Loucy (cell line): ENCODE measurements around the gene DBNDD1.
"Not testable (repeated sequence)": the region's sequence is repeated elsewhere in the genome, so short reads cannot be mapped to it uniquely, and the experiment has no call there.

Experiments
- H2AFZ ChIP-seq: fragments of 200-600 bp; sonication (generic); 2 replicates; pipeline ENCODE4 v1.6.0; 2016; ENCODE audit warnings: antibody characterized with exemption, mild to moderate bottlenecking, low read length, moderate library complexity
- H3F3A ChIP-seq: fragments of 200-600 bp; 2 replicates; pipeline ENCODE4 v1.6.0; 2016; ENCODE audit warnings: antibody characterized with exemption, low read depth, mild to moderate bottlenecking
- H3K27me3 ChIP-seq: fragments of 200-600 bp; sonication (generic); 2 replicates; pipeline ENCODE4 v1.6.1; 2014; ENCODE audit warnings: low read length, mild to moderate bottlenecking; ENCODE audit not compliant: insufficient read depth, poor library complexity, severe bottlenecking
- H3K36me3 ChIP-seq: fragments of 200-600 bp; sonication (generic); 2 replicates; pipeline ENCODE4 v1.6.1; 2016; ENCODE audit warnings: low read length; ENCODE audit not compliant: insufficient read depth
- H3K4me1 ChIP-seq: fragments of 200-600 bp; sonication (generic); 2 replicates; pipeline ENCODE4 v1.5.1; 2014; ENCODE audit warnings: low read length, mild to moderate bottlenecking; ENCODE audit not compliant: insufficient read depth, poor library complexity, severe bottlenecking
- H3K4me2 ChIP-seq: fragments of 200-600 bp; sonication (generic); 2 replicates; pipeline ENCODE4 v1.6.0; 2014; ENCODE audit warnings: antibody characterized with exemption, low read length, low read depth, mild to moderate bottlenecking; ENCODE audit not compliant: poor library complexity, severe bottlenecking
- H3K4me3 ChIP-seq: fragments of 200-600 bp; sonication (generic); 2 replicates; pipeline ENCODE4 v1.5.1; 2014; ENCODE audit warnings: low read length, mild to moderate bottlenecking, mixed read lengths; ENCODE audit not compliant: poor library complexity, severe bottlenecking
- H3K79me2 ChIP-seq: fragments of 200-600 bp; sonication (generic); 2 replicates; pipeline ENCODE4 v1.6.1; 2014; ENCODE audit warnings: low read length; ENCODE audit not compliant: insufficient read depth
- H3K9ac ChIP-seq: fragments of 200-600 bp; sonication (generic); 2 replicates; pipeline ENCODE4 v1.6.0; 2014; ENCODE audit warnings: mild to moderate bottlenecking, low read depth, low read length, moderate library complexity; ENCODE audit not compliant: poor library complexity, severe bottlenecking
- H3K9me2 ChIP-seq: fragments of 200-600 bp; sonication (generic); replicated peaks from 2 replicates; pipeline ENCODE4 v1.6.1; 2016; ENCODE audit warnings: low read depth, low read length, mixed read lengths
- H3K9me3 ChIP-seq: fragments of 200-600 bp; sonication (generic); 2 replicates; pipeline ENCODE4 v1.6.1; 2014; ENCODE audit warnings: mild to moderate bottlenecking, antibody characterized with exemption, low read length, low read depth; ENCODE audit not compliant: insufficient read depth
- H4K20me1 ChIP-seq: fragments of 200-600 bp; sonication (generic); 2 replicates; pipeline ENCODE4 v1.6.0; 2014; ENCODE audit warnings: antibody characterized with exemption, low read length, mild to moderate bottlenecking; ENCODE audit not compliant: insufficient read depth, poor library complexity, severe bottlenecking
- EZH2phosphoT487 ChIP-seq: fragments of 200-600 bp; IDR thresholded peaks from 2 replicates; pipeline ENCODE4 v1.6.1; 2018; ENCODE audit warnings: antibody characterized with exemption, mild to moderate bottlenecking, moderate library complexity, borderline replicate concordance
- TF ChIP-seq, protein P1 (sequence below): fragments of 200-600 bp; sonication (generic); conservative IDR thresholded peaks from 2 replicates; pipeline ENCODE4 v1.5.1; 2014; ENCODE audit warnings: mild to moderate bottlenecking, antibody characterized with exemption, low read length

The DBNDD1 gene, protein sequence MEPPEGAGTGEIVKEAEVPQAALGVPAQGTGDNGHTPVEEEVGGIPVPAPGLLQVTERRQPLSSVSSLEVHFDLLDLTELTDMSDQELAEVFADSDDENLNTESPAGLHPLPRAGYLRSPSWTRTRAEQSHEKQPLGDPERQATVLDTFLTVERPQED

DNA sequence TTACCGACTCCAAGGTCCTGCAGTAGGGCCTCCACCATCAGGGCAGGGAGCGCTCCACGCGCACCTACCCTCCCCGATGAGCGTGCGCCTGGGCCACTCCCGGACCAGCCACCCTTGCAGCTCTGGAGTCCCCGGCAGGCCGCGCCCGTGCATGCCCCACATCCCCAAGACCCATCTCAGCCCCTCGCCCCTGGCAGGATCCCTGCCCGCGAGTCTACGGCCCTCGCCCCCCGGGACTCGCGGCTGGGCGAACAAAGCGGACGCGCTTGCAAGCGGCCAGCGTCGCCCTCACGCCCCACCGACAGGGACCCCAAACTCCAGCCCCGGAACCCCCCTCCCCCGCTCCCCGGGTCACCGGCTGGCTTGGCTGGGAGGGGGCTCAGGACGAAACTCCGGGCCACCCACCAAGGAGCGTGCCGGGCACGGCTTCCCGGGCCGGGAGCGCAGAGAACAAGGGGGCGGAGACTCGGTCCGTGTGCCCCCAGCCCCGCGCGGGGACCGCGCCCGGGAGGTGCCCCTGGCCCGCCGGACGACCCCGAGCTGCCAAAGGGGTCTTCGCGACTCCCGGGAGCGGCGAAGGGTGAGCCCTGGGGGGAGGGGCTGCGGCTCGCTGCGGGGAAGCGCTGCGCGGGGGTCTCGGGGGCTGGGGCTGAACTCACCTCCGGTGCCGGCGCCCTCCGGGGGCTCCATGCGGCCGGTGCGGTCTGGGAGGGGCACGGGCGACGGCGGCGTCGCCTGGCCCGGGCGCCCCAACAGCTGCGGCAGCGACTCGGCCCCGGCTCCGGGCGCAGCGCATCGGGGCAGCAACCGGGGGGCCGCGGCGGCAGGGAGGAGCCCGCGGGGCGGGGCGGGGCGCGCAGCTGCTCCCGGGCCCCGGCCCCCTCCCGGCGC lies at the start of gene DBNDD1:
Gene DBNDD1, minus strand, starts transcription at position 805 of the 891 bp plus-strand sequence. Its CDS starts 115 bp downstream, at position 690.
- H4K20me1 ChIP-seq: no peaks in the 10 kb centered on the region
- no peaks in the 10 kb centered on the region for H3K36me3 ChIP-seq
- no peak within 1 kb of the TSS for H3K9ac ChIP-seq
- no peaks in the 10 kb centered on the region for H3F3A ChIP-seq
- H2AFZ ChIP-seq: no peak within 1 kb of the TSS
- peak within 1 kb of the TSS; percentile 59 for H3K4me3 ChIP-seq
- peak within 1 kb of the TSS; percentile 53 for H3K4me2 ChIP-seq
- no peak for TF ChIP-seq EZH2phosphoT487
- TF ChIP-seq, protein P1, sequence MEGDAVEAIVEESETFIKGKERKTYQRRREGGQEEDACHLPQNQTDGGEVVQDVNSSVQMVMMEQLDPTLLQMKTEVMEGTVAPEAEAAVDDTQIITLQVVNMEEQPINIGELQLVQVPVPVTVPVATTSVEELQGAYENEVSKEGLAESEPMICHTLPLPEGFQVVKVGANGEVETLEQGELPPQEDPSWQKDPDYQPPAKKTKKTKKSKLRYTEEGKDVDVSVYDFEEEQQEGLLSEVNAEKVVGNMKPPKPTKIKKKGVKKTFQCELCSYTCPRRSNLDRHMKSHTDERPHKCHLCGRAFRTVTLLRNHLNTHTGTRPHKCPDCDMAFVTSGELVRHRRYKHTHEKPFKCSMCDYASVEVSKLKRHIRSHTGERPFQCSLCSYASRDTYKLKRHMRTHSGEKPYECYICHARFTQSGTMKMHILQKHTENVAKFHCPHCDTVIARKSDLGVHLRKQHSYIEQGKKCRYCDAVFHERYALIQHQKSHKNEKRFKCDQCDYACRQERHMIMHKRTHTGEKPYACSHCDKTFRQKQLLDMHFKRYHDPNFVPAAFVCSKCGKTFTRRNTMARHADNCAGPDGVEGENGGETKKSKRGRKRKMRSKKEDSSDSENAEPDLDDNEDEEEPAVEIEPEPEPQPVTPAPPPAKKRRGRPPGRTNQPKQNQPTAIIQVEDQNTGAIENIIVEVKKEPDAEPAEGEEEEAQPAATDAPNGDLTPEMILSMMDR: no peak
- no peaks in the 10 kb centered on the region for H3K9me3 ChIP-seq
- H3K4me1 ChIP-seq: peaks cover 16% of the 10 kb centered on the region
- H3K79me2 ChIP-seq: no peaks in the 10 kb centered on the region
- no peaks in the 10 kb centered on the region for H3K27me3 ChIP-seq
- no peaks in the 10 kb centered on the region for H3K9me2 ChIP-seq

DNA sequence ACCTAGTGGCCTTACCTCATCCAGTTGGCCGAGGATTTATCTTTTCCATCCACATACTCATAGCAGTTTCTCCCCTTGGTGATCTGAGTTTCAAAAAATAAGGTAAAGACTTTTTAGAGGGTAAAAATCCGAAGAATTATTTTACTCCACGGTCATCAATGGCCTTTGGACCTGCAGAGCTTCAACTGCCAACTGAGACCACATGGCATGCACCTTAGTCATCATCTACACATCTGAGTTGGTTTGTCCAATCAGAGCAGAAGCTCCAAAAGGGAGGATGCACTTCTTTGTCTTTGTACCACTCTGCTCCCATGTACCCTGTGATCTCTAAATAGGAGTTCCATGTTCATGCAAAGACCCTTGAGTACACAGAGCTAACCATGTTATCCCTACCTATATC lies 42.2 kb upstream of the DBNDD1 start:
- no peak overlapping the region for H3K4me3 ChIP-seq
- no peak overlapping the region for H2AFZ ChIP-seq
- H3K4me2 ChIP-seq: no peak overlapping the region
- no peaks in the 10 kb centered on the region for H3F3A ChIP-seq
- H3K4me1 ChIP-seq: no peaks in the 10 kb centered on the region
- no peak overlapping the region for H3K9ac ChIP-seq
- H3K27me3 ChIP-seq: no peaks in the 10 kb centered on the region
- H3K79me2 ChIP-seq: no peaks in the 10 kb centered on the region
- H4K20me1 ChIP-seq: no peaks in the 10 kb centered on the region
- H3K9me3 ChIP-seq: no peaks in the 10 kb centered on the region
- no peaks in the 10 kb centered on the region for H3K36me3 ChIP-seq
- H3K9me2 ChIP-seq: no peaks in the 10 kb centered on the region
- TF ChIP-seq, protein P1: no peak

DNA sequence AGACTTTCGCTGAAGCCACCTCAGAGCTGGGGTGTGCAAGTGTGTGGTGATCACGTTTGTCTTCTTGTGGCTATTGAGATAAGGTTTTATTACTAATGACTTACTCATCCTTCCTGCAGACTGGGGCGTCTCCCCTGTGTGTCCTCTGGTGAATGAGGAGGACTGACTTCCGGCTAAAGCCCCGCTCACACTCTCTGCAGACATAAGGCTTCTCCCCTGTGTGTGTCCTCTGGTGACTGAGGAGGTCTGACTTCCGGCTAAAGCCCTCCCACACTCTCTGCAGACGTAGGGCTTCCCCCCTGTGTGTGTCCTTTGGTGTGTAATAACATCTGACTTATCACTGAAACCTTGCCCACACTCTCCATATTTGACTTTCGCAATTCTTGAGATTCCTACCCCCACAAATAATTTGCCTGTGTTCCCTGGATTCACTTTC lies 38.5 kb upstream of the DBNDD1 start:
- Histone ChIP-seq H3K4me1 (no peaks in the 10 kb centered on the region), H2AFZ (no peak overlapping the region), H3K9me2 (no peaks in the 10 kb centered on the region), H3F3A (no peaks in the 10 kb centered on the region), H3K9me3 (no peaks in the 10 kb centered on the region; the same call in 1 of the 2 replicates), H3K9ac (no peak overlapping the region), H3K79me2 (no peaks in the 10 kb centered on the region), H3K27me3 (no peaks in the 10 kb centered on the region), H3K4me3 (no peak overlapping the region), H4K20me1 (no peaks in the 10 kb centered on the region), H3K36me3 (no peaks in the 10 kb centered on the region), H3K4me2 (no peak overlapping the region)
- TF ChIP-seq, protein P1: no peak
- no peak for TF ChIP-seq EZH2phosphoT487

DNA sequence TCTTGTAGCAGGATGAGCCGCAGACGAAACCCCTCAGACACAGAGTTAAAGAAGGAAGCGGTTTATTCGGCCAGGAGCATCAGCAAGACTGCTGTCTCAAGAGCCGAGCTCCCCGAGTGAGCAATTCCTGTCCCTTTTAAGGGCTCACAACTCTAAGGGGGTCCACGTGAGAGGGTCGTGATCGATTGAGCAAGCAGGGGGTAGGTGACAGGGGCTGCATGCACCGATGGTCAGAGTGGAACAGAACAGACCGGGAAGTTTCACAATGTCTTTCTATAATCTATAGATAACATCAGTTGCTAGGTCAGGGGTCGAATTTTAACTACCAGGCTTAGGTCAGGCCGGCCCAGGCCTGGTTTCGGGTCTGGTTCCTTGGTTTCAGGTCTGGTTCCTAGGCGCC lies 37.3 kb upstream of the DBNDD1 start:
- not testable (repeated sequence) for H3K9me2 ChIP-seq, H3K4me3 ChIP-seq, H3K79me2 ChIP-seq, H3K4me1 ChIP-seq, H3K9me3 ChIP-seq, H3F3A ChIP-seq, H3K27me3 ChIP-seq, H3K9ac ChIP-seq, H3K4me2 ChIP-seq, H4K20me1 ChIP-seq, H3K36me3 ChIP-seq, H2AFZ ChIP-seq
